ENCODE data around the gene NT5C2.
"Not testable (repeated sequence)": the region's sequence is repeated elsewhere in the genome, so short reads cannot be mapped to it uniquely, and the experiment has no call there.

NT5C2 gene

DNA sequence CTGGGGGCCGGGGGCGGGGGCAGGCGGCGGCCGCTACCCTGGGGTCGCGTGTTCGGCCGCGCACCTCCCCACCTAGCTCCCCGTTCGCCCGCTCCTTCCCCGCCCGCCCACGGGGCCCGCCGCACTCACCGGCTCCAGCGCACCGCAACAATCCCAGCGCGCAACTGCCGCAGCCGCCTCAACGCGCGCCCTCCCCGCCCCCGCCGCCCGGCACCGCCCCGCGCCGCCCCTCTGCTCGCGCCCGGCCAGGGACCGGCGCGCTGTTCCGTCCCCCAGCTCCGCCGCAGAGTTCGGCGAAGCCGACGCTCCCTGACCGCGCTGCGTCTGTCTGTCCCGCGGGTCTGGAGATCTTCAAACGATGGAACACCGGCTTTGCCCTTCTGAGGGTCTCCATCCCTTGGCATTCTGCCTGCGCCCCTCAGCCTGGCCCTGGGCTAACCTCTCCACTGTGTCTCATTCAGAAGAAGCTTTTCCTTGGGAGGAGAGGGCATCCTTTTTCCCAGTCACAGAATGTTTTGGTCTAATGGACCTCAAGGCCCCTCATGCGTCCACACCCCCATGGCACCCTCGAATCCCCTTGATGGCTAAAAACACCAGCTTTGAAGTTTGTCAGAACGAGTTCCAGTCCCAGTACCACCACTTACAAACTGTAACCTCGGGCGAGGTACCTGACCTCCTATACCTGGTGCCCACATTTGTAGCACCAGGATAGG is at the start of gene NT5C2:
NT5C2 (minus strand) TSS at position 166 of the 713 bp plus-strand sequence. CDS start 18,314 bp downstream, outside the sequence.
- in situ Hi-C loops (cut with MboI; ENCODE audit: low sequenced_read_pairs) = no loop called here

- in situ Hi-C loops (cut with MboI; ENCODE audit: low sequenced_read_pairs) = loop anchor here (10.0 kb wide), 1 partner anchor 327 kb away; the partner anchor contains the start of gene CNNM2
Measured at GRCh38 chr10:103241262-103242011, 48.4 kb upstream of the NT5C2 start.

GRCh38 chr10:103238506-103239252 is 45.6 kb upstream of the NT5C2 start:
- in situ Hi-C loops (cut with MboI; ENCODE audit: low sequenced_read_pairs) = no loop called here

DNA sequence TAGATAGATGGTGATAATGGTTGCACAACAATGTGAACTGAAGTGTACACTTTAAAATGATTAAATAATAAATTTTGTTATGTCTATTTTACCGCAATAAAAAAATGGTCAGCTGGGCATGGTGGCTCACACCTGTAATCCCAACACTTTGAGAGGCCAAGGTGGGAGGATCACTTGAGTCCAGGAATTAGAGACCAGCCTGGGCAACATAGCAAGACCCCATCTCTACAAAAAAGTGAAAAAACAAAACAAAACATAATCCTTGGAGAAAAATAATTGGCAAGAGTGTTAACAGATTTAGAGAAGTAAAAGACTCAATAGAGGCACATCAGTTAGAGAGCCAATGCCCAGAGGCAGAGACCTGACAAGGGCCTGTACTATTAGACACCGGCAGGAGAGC is 42.7 kb upstream of the NT5C2 start:
- in situ Hi-C loops (cut with MboI; ENCODE audit: low sequenced_read_pairs) = no loop called here

DNA sequence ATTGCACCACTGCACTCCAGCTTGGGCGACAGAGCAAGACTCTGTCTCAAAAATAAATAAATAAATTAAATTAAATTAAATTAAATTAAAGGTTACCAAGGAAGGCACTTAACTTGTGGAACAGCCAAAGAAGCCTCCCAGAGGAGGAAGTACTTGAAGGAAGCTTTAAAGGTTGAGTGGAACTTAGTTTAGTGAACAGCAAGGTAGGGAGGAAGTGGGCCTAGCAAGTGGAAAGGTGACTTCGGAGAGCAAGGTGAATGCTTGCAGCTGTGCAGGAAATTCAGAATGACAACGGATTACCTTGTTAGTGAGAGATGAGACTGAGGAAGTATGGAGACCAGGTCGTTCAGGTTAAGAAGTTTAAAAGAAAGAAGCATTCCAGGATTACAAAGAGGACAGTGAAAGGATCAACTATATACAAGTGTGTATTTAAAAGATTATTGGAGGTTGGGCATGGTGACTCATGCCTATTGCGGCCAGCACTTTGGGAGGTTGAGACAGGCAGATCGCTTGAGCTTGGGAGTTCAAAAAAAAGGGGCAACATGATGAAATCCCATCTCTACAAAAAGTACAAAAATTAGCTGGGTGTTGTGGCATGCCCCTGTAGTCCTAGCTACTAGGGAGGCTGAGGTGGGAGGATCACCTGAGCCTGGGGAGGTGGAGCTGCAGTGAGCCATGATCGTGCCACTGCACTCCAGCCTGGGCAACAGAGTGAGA is 39.9 kb upstream of the NT5C2 start:
- in situ Hi-C loops (cut with MboI; ENCODE audit: low sequenced_read_pairs) = no loop called here

- in situ Hi-C loops (cut with MboI; ENCODE audit: low sequenced_read_pairs) = no loop called here
Measured at GRCh38 chr10:103232131-103232673, 39.1 kb upstream of the NT5C2 start.

- in situ Hi-C loops (cut with MboI; ENCODE audit: low sequenced_read_pairs) = no loop called here
Measured at GRCh38 chr10:103231047-103231551, 38.0 kb upstream of the NT5C2 start.

- in situ Hi-C loops (cut with MboI; ENCODE audit: low sequenced_read_pairs) = no loop called here
Measured at GRCh38 chr10:103227416-103227815, 34.3 kb upstream of the NT5C2 start.

GRCh38 chr10:103225939-103226338 is 32.9 kb upstream of the NT5C2 start:
- in situ Hi-C loops (cut with MboI; ENCODE audit: low sequenced_read_pairs) = no loop called here

DNA sequence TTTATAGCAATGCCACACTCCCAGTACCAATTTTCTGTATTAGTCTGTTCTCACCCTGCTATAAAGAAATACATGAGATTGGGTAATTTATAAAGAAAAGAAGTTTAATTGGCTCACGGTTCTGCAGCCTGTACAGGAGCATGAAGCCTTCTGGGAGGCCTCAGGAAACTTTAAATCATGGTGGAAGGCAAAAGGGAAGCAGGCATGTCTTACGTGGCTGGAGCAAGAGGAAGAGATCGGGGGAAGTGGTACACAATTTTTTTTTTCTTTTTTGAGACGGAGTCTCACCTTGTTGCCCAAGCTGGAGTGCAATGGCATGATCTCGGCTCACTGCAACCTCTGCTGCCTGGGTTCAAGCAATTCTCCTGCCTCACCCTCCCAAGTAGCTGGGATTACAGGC is 31.6 kb upstream of the NT5C2 start:
- in situ Hi-C loops (cut with MboI; ENCODE audit: low sequenced_read_pairs) = not testable (repeated sequence)

- in situ Hi-C loops (cut with MboI; ENCODE audit: low sequenced_read_pairs) = no loop called here
Measured at GRCh38 chr10:103224133-103224532, 31.1 kb upstream of the NT5C2 start.

- in situ Hi-C loops (cut with MboI; ENCODE audit: low sequenced_read_pairs) = not testable (repeated sequence)
Measured at GRCh38 chr10:103216362-103216761, 23.3 kb upstream of the NT5C2 start.

DNA sequence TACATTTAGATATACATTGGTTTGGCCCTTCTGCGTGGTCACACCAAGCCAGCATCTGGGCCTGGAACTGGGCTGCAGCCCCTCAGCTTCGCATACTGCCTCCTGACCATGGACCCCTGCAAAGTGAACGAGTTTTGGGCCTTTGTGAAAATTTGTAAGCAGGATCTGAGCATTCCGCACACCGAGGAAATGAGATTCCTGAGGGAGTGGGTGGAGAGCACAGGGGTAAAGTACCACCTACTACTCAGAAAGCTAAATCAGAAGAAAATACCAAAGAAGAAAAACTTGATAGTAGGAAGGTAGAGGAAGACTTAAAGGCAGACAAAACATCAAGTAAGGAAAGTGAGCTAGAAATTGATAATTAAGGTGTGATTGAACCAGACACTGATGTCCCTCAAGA is 22.5 kb upstream of the NT5C2 start:
- in situ Hi-C loops (cut with MboI; ENCODE audit: low sequenced_read_pairs) = no loop called here

DNA sequence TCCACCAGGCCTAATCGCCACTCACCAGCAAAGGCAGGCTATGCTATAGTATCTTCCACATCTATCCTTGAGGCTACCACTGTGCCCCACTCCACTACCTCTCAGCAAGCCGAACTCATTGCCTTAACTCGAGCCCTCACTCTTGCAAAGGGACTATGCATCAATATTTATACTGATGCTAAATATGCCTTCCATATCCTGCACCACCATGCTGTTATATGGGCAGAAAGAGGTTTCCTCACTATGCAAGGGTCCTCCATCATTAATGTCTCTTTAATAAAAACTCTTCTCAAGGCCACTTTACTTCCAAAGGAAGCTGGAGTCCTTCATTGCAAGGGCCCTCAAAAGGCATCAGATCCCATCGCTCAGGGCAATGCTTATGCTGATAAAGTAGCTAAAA is 17.2 kb upstream of the NT5C2 start:
- in situ Hi-C loops (cut with MboI; ENCODE audit: low sequenced_read_pairs) = not testable (repeated sequence)

DNA sequence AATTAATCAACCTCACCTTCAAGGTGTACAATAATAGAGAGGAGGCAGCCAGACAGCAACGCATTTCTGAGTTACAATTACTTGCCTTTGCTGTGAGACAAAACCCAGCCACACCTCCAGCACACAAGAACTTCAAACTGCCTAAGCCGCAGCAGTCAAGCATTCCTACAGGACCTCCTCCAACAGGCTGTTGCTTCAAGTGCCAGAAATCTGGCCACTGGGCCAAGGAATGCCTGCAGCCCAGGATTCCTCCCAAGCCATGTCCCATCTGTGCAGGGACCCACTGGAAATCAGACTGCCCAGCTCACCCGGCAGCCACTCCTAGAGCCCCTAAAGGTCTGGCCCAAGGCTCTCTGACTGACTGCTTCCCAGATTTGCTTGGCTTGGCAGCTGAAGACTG is 14.6 kb upstream of the NT5C2 start:
- in situ Hi-C loops (cut with MboI; ENCODE audit: low sequenced_read_pairs) = not testable (repeated sequence)

DNA sequence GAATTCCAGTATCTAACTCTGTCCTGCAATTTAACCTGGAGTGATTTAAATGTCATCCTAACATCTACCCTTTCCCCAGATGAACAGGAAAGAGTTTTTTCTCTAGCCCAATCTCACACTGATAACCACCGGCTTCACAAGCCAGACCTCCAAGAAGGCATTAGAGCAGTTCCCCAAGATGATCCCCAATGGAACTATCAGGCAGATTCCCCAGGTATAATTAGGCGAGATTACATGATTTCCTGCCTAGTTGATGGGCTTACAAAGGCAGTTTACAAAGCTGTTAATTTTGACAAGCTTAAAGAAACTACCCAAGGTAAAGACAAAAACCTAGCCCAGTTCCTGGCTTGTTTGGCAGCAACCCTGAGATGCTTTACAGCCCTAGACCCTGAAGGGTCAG is 14.1 kb upstream of the NT5C2 start:
- in situ Hi-C loops (cut with MboI; ENCODE audit: low sequenced_read_pairs) = no loop called here

DNA sequence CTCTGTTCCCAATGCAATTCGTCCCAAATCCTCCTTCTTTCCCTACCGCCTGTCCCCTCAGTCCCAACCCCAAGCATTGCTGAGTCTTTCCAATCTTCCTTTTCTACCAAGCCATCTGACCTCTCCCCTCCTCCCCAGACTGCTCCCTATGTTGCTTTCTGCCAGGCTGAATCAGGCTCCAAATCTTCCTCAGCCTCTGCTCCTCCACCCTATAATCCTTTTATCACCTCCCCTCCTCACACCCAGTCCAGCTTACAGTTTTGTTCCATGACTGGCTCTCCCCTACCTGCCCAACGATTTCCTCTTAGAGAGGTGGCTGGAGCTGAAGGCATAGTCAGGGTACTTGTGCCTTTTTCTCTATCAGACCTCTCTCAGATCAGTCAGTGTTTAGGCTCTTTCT is 13.6 kb upstream of the NT5C2 start:
- in situ Hi-C loops (cut with MboI; ENCODE audit: low sequenced_read_pairs) = not testable (repeated sequence)

DNA sequence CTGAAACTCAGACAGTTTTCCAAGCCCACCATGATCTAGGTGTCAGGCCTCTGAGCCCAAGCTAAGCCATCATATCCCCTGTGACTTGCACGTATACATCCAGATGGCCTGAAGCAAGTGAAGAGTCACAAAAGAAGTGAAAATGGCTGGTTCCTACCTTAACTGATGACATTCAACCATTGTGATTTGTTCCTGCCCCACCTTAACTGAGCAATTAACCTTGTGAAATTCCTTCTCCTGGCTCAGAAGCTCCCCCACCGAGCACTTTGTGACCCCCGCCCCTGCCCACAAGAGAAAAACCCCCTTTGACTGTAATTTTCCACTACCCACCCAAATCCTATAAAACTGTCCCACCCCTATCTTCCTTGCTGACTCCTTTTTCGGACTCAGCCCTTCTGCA is 12.3 kb upstream of the NT5C2 start:
- in situ Hi-C loops (cut with MboI; ENCODE audit: low sequenced_read_pairs) = not testable (repeated sequence)

DNA sequence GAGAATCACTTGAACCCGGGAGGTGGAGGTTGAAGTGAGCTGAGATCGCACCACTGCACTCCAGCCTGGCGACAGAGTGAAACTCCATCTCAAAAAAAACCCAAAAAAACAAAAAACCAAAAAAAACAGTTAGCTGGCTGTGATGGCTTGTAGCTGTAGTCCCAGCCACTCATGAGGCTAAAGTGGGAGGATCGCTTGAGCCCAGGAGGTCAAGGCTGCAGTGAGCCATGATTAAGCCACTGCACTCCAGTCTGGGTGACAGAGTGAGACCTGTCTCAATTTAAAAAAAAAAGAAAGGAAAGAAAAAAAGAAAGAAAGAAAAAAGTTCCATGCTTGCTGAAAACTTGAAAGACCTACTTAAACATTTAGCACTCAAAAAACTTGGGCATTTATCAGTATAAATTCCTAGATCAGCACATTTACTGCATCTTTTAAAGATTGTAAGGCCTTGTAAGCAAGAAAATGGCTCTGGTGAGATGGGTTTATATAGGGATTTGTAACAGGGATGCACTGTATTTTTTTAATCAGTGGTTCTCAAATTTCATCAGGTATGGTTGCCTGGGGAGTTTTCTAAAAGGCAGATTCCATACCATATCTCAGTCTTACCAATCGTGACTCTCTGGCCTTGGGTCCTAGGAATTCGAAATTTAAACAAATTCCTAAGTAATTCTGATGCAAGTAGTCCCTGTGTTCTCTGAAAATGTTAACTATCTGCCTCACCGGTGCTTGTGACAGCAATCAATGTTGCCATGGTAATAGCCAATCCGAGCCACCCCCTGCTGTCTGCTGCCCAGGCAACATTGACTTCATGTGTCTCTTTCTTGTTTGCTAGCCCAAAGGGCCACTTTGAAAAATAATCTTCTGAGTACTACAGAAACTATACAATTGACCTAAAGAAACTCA is 11.5 kb upstream of the NT5C2 start:
- in situ Hi-C loops (cut with MboI; ENCODE audit: low sequenced_read_pairs) = no loop called here
